PFSK-1 (cell line): ENCODE measurements around the gene GLT6D1.

Experiments
- FOXP2 ChIP-seq: optimal IDR thresholded peaks from 2 replicates; pipeline ENCODE3; 2011; ENCODE audit warnings: borderline replicate concordance, control low read depth, inconsistent platforms; ENCODE audit not compliant: insufficient read depth; ENCODE audit errors: extremely low read length, extremely low read depth
- POLR2AphosphoS5 ChIP-seq: IDR thresholded peaks from 2 replicates; pipeline ENCODE4 v1.6.1; 2012; ENCODE audit warnings: low read depth, mild to moderate bottlenecking, control low read depth, low read length, moderate library complexity
- REST ChIP-seq, 2 experiments: IDR thresholded peaks; 2 replicates each; pipeline versions ENCODE4 v1.6.1 to v1.8.0; 2011 to 2012; ENCODE audit warnings: low read depth in 2 of 2, low read length in 2 of 2, control low read depth in 1 of 2, inconsistent platforms in 1 of 2, mild to moderate bottlenecking in 1 of 2, moderate library complexity in 1 of 2; ENCODE audit not compliant: insufficient read depth in 1 of 2
- SIN3A ChIP-seq: IDR thresholded peaks from 2 replicates; pipeline ENCODE4 v1.6.1; 2012; ENCODE audit warnings: mild to moderate bottlenecking, low read length, moderate library complexity, borderline replicate concordance; ENCODE audit not compliant: insufficient read depth
- TAF1 ChIP-seq: IDR thresholded peaks from 2 replicates; pipeline ENCODE4 v1.6.1; 2012; ENCODE audit warnings: low read length, control low read depth, borderline replicate concordance; ENCODE audit not compliant: insufficient read depth

GLT6D1 gene

GRCh38 chr9:135674977-135675376 lies 35.6 kb upstream of the GLT6D1 start:
- TF ChIP-seq FOXP2 = no peak
- no peak for TF ChIP-seq POLR2AphosphoS5
- TF ChIP-seq REST (IDR thresholded peaks at IDR 0.05; ENCODE audit: insufficient read depth in 1 of 2, low read depth in 2 of 2, low read length in 2 of 2) = no peak
- no peak for TF ChIP-seq TAF1
- no peak for TF ChIP-seq SIN3A

- TF ChIP-seq REST (IDR thresholded peaks at IDR 0.05; ENCODE audit: insufficient read depth in 1 of 2, low read depth in 2 of 2, low read length in 2 of 2) = no peak
- no peak for TF ChIP-seq POLR2AphosphoS5
- no peak for TF ChIP-seq TAF1
- TF ChIP-seq SIN3A = no peak
- TF ChIP-seq FOXP2 = no peak
These were observed 34.6 kb upstream of the GLT6D1 start for GRCh38 chr9:135673941-135674340.

GRCh38 chr9:135671591-135672041 lies 32.3 kb upstream of the GLT6D1 start:
- no peak for TF ChIP-seq TAF1
- TF ChIP-seq REST (IDR thresholded peaks at IDR 0.05; ENCODE audit: insufficient read depth in 1 of 2, low read depth in 2 of 2, low read length in 2 of 2) = no peak
- no peak for TF ChIP-seq POLR2AphosphoS5
- TF ChIP-seq FOXP2 = no peak
- TF ChIP-seq SIN3A = no peak

- TF ChIP-seq TAF1 (no peak), POLR2AphosphoS5 (no peak), REST (IDR thresholded peaks at IDR 0.05; ENCODE audit: insufficient read depth in 1 of 2, low read depth in 2 of 2, low read length in 2 of 2) (no peak), SIN3A (no peak), FOXP2 (no peak)
These were observed 31.6 kb upstream of the GLT6D1 start for GRCh38 chr9:135670721-135671590.
